HFF-Myc (cell line): ENCODE measurements around the gene KIZ.

ENCODE experiments used
- DNase-seq: peaks from one replicate; pipeline ENCODE4 v3.0.0-alpha.2; 2011; ENCODE audit warnings: low read depth; ENCODE audit errors: extremely low read depth
- H3K4me3 ChIP-seq: replicated peaks from 2 replicates; pipeline ENCODE4 v1.5.1; 2011; ENCODE audit warnings: low read depth, mild to moderate bottlenecking, control low read depth, low read length
- CTCF ChIP-seq: IDR thresholded peaks from 2 replicates; pipeline ENCODE4 v1.5.1; 2012; ENCODE audit warnings: mild to moderate bottlenecking, low read depth, low read length, control low read depth; ENCODE audit errors: missing control alignments

KIZ gene

GRCh38 chr20:21279706-21280521 is 154.0 kb downstream of the KIZ start:
- no peak overlapping the region for H3K4me3 ChIP-seq
- TF ChIP-seq CTCF = no peak
- DNase-seq = no peak

- TF ChIP-seq CTCF = no peak
- H3K4me3 ChIP-seq = no peak overlapping the region
- no peak for DNase-seq
These were observed 154.7 kb downstream of the KIZ start for GRCh38 chr20:21280522-21281016.

- TF ChIP-seq CTCF = no peak
- DNase-seq = no peak
- no peak overlapping the region for H3K4me3 ChIP-seq
These were observed 160.9 kb downstream of the KIZ start for GRCh38 chr20:21286775-21287174.

- TF ChIP-seq CTCF = no peak
- H3K4me3 ChIP-seq = no peak overlapping the region
- no peak for DNase-seq
These were observed 162.9 kb downstream of the KIZ start for GRCh38 chr20:21288587-21289370.

GRCh38 chr20:21289651-21290050 is 163.8 kb downstream of the KIZ start:
- DNase-seq = no peak
- no peak for TF ChIP-seq CTCF
- H3K4me3 ChIP-seq = no peak overlapping the region

GRCh38 chr20:21291026-21291425 is 165.1 kb downstream of the KIZ start:
- no peak for TF ChIP-seq CTCF
- no peak for DNase-seq
- no peak overlapping the region for H3K4me3 ChIP-seq
